ENCODE data around the gene CABP2.

CABP2 gene

GRCh38 chr11:67538823-67539505 lies 15.7 kb upstream of the CABP2 start:
- no peak for DNase-seq (ENCODE audit: low read depth, low spot score)
- no peaks in the 10 kb centered on the region for H3K36me3 ChIP-seq (ENCODE audit: control insufficient read depth, insufficient read depth, low read length)
- H3K9me3 ChIP-seq (ENCODE audit: control insufficient read depth, insufficient read depth, low read length): 0 out of 2 replicates have a peak, but pooled peaks cover 2% of the 10 kb centered on the region
- no CpG with 5 or more reads among the region's 10 CpGs for WGBS (ENCODE audit: insufficient coverage, insufficient read length)
- no peaks in the 10 kb centered on the region for H3K4me1 ChIP-seq (ENCODE audit: control insufficient read depth, insufficient read depth, low read length)
- H3K27ac ChIP-seq (ENCODE audit: low read length): no peak overlapping the region
- no peak overlapping the region for H3K4me3 ChIP-seq (ENCODE audit: low read length)
- no peaks in the 10 kb centered on the region for H3K27me3 ChIP-seq (ENCODE audit: control insufficient read depth, insufficient read depth, low read length)

GRCh38 chr11:67538306-67538705 lies 15.1 kb upstream of the CABP2 start:
- H3K27ac ChIP-seq (ENCODE audit: low read length): no peak overlapping the region
- WGBS (ENCODE audit: insufficient coverage, insufficient read length): no CpG with 5 or more reads among the region's 6 CpGs
- DNase-seq (ENCODE audit: low read depth, low spot score): no peak
- H3K4me1 ChIP-seq (ENCODE audit: control insufficient read depth, insufficient read depth, low read length): no peaks in the 10 kb centered on the region
- H3K27me3 ChIP-seq (ENCODE audit: control insufficient read depth, insufficient read depth, low read length): no peaks in the 10 kb centered on the region
- no peaks in the 10 kb centered on the region for H3K36me3 ChIP-seq (ENCODE audit: control insufficient read depth, insufficient read depth, low read length)
- no peak overlapping the region for H3K4me3 ChIP-seq (ENCODE audit: low read length)
- peaks cover 4% of the 10 kb centered on the region for H3K9me3 ChIP-seq (ENCODE audit: control insufficient read depth, insufficient read depth, low read length)

GRCh38 chr11:67535561-67535960 lies 12.3 kb upstream of the CABP2 start:
- Histone ChIP-seq H3K27me3 (ENCODE audit: control insufficient read depth, insufficient read depth, low read length) (no peaks in the 10 kb centered on the region), H3K9me3 (ENCODE audit: control insufficient read depth, insufficient read depth, low read length) (peaks cover 4% of the 10 kb centered on the region), H3K36me3 (ENCODE audit: control insufficient read depth, insufficient read depth, low read length) (no peaks in the 10 kb centered on the region), H3K4me1 (ENCODE audit: control insufficient read depth, insufficient read depth, low read length) (no peaks in the 10 kb centered on the region), H3K4me3 (ENCODE audit: low read length) (no peak overlapping the region), H3K27ac (ENCODE audit: low read length) (no peak overlapping the region)
- no CpG with 5 or more reads among the region's 1 CpG for WGBS (ENCODE audit: insufficient coverage, insufficient read length)
- no peak for DNase-seq (ENCODE audit: low read depth, low spot score)

- peaks cover 4% of the 10 kb centered on the region for H3K9me3 ChIP-seq (ENCODE audit: control insufficient read depth, insufficient read depth, low read length)
- no peaks in the 10 kb centered on the region for H3K36me3 ChIP-seq (ENCODE audit: control insufficient read depth, insufficient read depth, low read length)
- WGBS (ENCODE audit: insufficient coverage, insufficient read length): 100% methylated on average over 2 of the region's 4 CpGs
- DNase-seq (ENCODE audit: low read depth, low spot score): no peak
- H3K4me3 ChIP-seq (ENCODE audit: low read length): no peak overlapping the region
- no peak overlapping the region for H3K27ac ChIP-seq (ENCODE audit: low read length)
- no peaks in the 10 kb centered on the region for H3K27me3 ChIP-seq (ENCODE audit: control insufficient read depth, insufficient read depth, low read length)
- no peaks in the 10 kb centered on the region for H3K4me1 ChIP-seq (ENCODE audit: control insufficient read depth, insufficient read depth, low read length)
Measured at GRCh38 chr11:67534070-67534679, 10.9 kb upstream of the CABP2 start.

- Histone ChIP-seq H3K4me1 (ENCODE audit: control insufficient read depth, insufficient read depth, low read length) (no peaks in the 10 kb centered on the region), H3K4me3 (ENCODE audit: low read length) (no peak overlapping the region), H3K27me3 (ENCODE audit: control insufficient read depth, insufficient read depth, low read length) (no peaks in the 10 kb centered on the region), H3K9me3 (ENCODE audit: control insufficient read depth, insufficient read depth, low read length) (peaks cover 4% of the 10 kb centered on the region), H3K27ac (ENCODE audit: low read length) (no peak overlapping the region), H3K36me3 (ENCODE audit: control insufficient read depth, insufficient read depth, low read length) (no peaks in the 10 kb centered on the region)
- no CpG with 5 or more reads among the region's 2 CpGs for WGBS (ENCODE audit: insufficient coverage, insufficient read length)
- no peak for DNase-seq (ENCODE audit: low read depth, low spot score)
Measured at GRCh38 chr11:67532889-67533288, 9.6 kb upstream of the CABP2 start.

GRCh38 chr11:67530282-67530592 lies 7.0 kb upstream of the CABP2 start:
- Histone ChIP-seq H3K9me3 (ENCODE audit: control insufficient read depth, insufficient read depth, low read length) (peaks cover 4% of the 10 kb centered on the region), H3K27me3 (ENCODE audit: control insufficient read depth, insufficient read depth, low read length) (no peaks in the 10 kb centered on the region), H3K4me3 (ENCODE audit: low read length) (no peak overlapping the region), H3K36me3 (ENCODE audit: control insufficient read depth, insufficient read depth, low read length) (no peaks in the 10 kb centered on the region), H3K27ac (ENCODE audit: low read length) (no peak overlapping the region), H3K4me1 (ENCODE audit: control insufficient read depth, insufficient read depth, low read length) (no peaks in the 10 kb centered on the region)
- no peak for DNase-seq (ENCODE audit: low read depth, low spot score)
- no CpG with 5 or more reads among the region's 5 CpGs for WGBS (ENCODE audit: insufficient coverage, insufficient read length)

- Histone ChIP-seq H3K36me3 (ENCODE audit: control insufficient read depth, insufficient read depth, low read length) (no peaks in the 10 kb centered on the region), H3K27ac (ENCODE audit: low read length) (no peak overlapping the region), H3K4me3 (ENCODE audit: low read length) (no peak overlapping the region), H3K27me3 (ENCODE audit: control insufficient read depth, insufficient read depth, low read length) (no peaks in the 10 kb centered on the region), H3K4me1 (ENCODE audit: control insufficient read depth, insufficient read depth, low read length) (no peaks in the 10 kb centered on the region), H3K9me3 (ENCODE audit: control insufficient read depth, insufficient read depth, low read length) (no peaks in the 10 kb centered on the region; the same call in none of the 2 replicates)
- no peak for DNase-seq (ENCODE audit: low read depth, low spot score)
- no CpG with 5 or more reads among the region's 4 CpGs for WGBS (ENCODE audit: insufficient coverage, insufficient read length)
Measured at GRCh38 chr11:67528376-67528775, 5.1 kb upstream of the CABP2 start.

- Histone ChIP-seq H3K9me3 (ENCODE audit: control insufficient read depth, insufficient read depth, low read length) (no peaks in the 10 kb centered on the region), H3K4me3 (ENCODE audit: low read length) (no peak overlapping the region), H3K27me3 (ENCODE audit: control insufficient read depth, insufficient read depth, low read length) (no peaks in the 10 kb centered on the region), H3K27ac (ENCODE audit: low read length) (no peak overlapping the region), H3K4me1 (ENCODE audit: control insufficient read depth, insufficient read depth, low read length) (no peaks in the 10 kb centered on the region), H3K36me3 (ENCODE audit: control insufficient read depth, insufficient read depth, low read length) (no peaks in the 10 kb centered on the region)
- WGBS (ENCODE audit: insufficient coverage, insufficient read length): no CpG with 5 or more reads among the region's 5 CpGs
- DNase-seq (ENCODE audit: low read depth, low spot score): no peak
Measured at GRCh38 chr11:67525275-67525976, 2.2 kb upstream of the CABP2 start.

GRCh38 chr11:67524480-67524808 lies 1.2 kb upstream of the CABP2 start:
- Histone ChIP-seq H3K27ac (ENCODE audit: low read length) (no peak overlapping the region), H3K4me3 (ENCODE audit: low read length) (no peak overlapping the region), H3K36me3 (ENCODE audit: control insufficient read depth, insufficient read depth, low read length) (no peaks in the 10 kb centered on the region), H3K27me3 (ENCODE audit: control insufficient read depth, insufficient read depth, low read length) (no peaks in the 10 kb centered on the region), H3K9me3 (ENCODE audit: control insufficient read depth, insufficient read depth, low read length) (no peaks in the 10 kb centered on the region), H3K4me1 (ENCODE audit: control insufficient read depth, insufficient read depth, low read length) (no peaks in the 10 kb centered on the region)
- WGBS (ENCODE audit: insufficient coverage, insufficient read length): no CpG with 5 or more reads among the region's 9 CpGs
- DNase-seq (ENCODE audit: low read depth, low spot score): no peak

- Histone ChIP-seq H3K4me1 (ENCODE audit: control insufficient read depth, insufficient read depth, low read length) (no peaks in the 10 kb centered on the region), H3K4me3 (ENCODE audit: low read length) (no peak overlapping the region), H3K9me3 (ENCODE audit: control insufficient read depth, insufficient read depth, low read length) (no peaks in the 10 kb centered on the region), H3K27me3 (ENCODE audit: control insufficient read depth, insufficient read depth, low read length) (no peaks in the 10 kb centered on the region), H3K36me3 (ENCODE audit: control insufficient read depth, insufficient read depth, low read length) (no peaks in the 10 kb centered on the region), H3K27ac (ENCODE audit: low read length) (no peak overlapping the region)
- no peak for DNase-seq (ENCODE audit: low read depth, low spot score)
- WGBS (ENCODE audit: insufficient coverage, insufficient read length): no CpG with 5 or more reads among the region's 25 CpGs
Measured at GRCh38 chr11:67523556-67524479, 572 bp upstream of the CABP2 start.

All from iPS DF 6.9 (cell line).